ENCODE data around the gene RSBN1.

DNA sequence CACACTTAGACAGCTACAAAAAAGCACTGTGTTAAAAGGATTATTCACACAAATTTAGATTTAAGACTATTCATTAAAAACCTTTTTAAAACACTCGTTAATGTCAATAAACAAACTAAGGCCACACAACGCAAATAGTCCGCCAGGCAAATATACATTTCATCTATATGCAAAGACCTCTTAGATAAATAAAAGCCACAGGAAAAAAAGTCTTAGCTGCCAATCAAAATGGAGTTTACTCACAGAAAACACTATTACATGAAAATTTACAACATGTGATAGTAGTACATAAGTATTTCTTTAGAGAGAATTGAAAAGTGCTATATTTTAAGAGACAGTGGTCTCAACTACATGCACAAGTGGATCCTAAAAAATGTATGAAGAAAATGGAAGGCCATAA lies 50.3 kb downstream of the RSBN1 start:
- TF ChIP-seq, protein P1, sequence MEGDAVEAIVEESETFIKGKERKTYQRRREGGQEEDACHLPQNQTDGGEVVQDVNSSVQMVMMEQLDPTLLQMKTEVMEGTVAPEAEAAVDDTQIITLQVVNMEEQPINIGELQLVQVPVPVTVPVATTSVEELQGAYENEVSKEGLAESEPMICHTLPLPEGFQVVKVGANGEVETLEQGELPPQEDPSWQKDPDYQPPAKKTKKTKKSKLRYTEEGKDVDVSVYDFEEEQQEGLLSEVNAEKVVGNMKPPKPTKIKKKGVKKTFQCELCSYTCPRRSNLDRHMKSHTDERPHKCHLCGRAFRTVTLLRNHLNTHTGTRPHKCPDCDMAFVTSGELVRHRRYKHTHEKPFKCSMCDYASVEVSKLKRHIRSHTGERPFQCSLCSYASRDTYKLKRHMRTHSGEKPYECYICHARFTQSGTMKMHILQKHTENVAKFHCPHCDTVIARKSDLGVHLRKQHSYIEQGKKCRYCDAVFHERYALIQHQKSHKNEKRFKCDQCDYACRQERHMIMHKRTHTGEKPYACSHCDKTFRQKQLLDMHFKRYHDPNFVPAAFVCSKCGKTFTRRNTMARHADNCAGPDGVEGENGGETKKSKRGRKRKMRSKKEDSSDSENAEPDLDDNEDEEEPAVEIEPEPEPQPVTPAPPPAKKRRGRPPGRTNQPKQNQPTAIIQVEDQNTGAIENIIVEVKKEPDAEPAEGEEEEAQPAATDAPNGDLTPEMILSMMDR (conservative IDR thresholded peaks at IDR 0.05 in 1 of 2, IDR thresholded peaks at IDR 0.05 in 1 of 2; ENCODE audit: extremely low read depth in 1 of 2, insufficient read depth in 1 of 2, low read depth in 1 of 2, low read length in 2 of 2), result no peak
- no peak for TF ChIP-seq EZH2 (IDR thresholded peaks at IDR 0.05; ENCODE audit: borderline replicate concordance, low read length)
